Neural cell (in vitro differentiated cells): Measurements from ENCODE around the gene TMEM266.

Experiments used
- EP300 ChIP-seq: fragments of 450-650 bp; conservative IDR thresholded peaks from 2 replicates; pipeline ENCODE4 v1.6.1; 2014; ENCODE audit warnings: antibody characterized with exemption, mild to moderate bottlenecking, moderate library complexity; ENCODE audit not compliant: poor library complexity, severe bottlenecking
- EZH2 ChIP-seq: fragments of 200-600, 300-800 bp; shearing (Covaris generic), sonication (generic); IDR thresholded peaks from 2 replicates; pipeline ENCODE4 v1.6.1; 2014; ENCODE audit warnings: antibody characterized with exemption, low read length, borderline replicate concordance, mild to moderate bottlenecking; ENCODE audit not compliant: insufficient read depth, poor library complexity, severe bottlenecking
- POLR2AphosphoS5 ChIP-seq: IDR thresholded peaks from 2 replicates; pipeline ENCODE4 v1.6.1; 2012
- REST ChIP-seq: IDR thresholded peaks from 2 replicates; pipeline ENCODE4 v1.6.1; 2012; ENCODE audit warnings: borderline replicate concordance
- TAF1 ChIP-seq: IDR thresholded peaks from 2 replicates; pipeline ENCODE4 v1.6.1; 2012; ENCODE audit warnings: low read depth
- TF ChIP-seq, protein P1 (sequence below): fragments of 450-650 bp; IDR thresholded peaks from 2 replicates; pipeline ENCODE4 v1.5.1; 2014; ENCODE audit warnings: antibody characterized with exemption, mild to moderate bottlenecking, moderate library complexity; ENCODE audit not compliant: poor library complexity, severe bottlenecking

- TF ChIP-seq, protein P1, sequence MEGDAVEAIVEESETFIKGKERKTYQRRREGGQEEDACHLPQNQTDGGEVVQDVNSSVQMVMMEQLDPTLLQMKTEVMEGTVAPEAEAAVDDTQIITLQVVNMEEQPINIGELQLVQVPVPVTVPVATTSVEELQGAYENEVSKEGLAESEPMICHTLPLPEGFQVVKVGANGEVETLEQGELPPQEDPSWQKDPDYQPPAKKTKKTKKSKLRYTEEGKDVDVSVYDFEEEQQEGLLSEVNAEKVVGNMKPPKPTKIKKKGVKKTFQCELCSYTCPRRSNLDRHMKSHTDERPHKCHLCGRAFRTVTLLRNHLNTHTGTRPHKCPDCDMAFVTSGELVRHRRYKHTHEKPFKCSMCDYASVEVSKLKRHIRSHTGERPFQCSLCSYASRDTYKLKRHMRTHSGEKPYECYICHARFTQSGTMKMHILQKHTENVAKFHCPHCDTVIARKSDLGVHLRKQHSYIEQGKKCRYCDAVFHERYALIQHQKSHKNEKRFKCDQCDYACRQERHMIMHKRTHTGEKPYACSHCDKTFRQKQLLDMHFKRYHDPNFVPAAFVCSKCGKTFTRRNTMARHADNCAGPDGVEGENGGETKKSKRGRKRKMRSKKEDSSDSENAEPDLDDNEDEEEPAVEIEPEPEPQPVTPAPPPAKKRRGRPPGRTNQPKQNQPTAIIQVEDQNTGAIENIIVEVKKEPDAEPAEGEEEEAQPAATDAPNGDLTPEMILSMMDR: no peak
- no peak for TF ChIP-seq EZH2
- no peak for TF ChIP-seq EP300
- no peak for TF ChIP-seq POLR2AphosphoS5
- TF ChIP-seq TAF1: no peak
- no peak for TF ChIP-seq REST
These were observed 24.2 kb upstream of the TMEM266 start for GRCh38 chr15:76035593-76035992.
